Measurements from ENCODE around the gene STX16.
"Not testable (repeated sequence)": the region's sequence is repeated elsewhere in the genome, so short reads cannot be mapped to it uniquely, and the experiment has no call there.

STX16 gene

DNA sequence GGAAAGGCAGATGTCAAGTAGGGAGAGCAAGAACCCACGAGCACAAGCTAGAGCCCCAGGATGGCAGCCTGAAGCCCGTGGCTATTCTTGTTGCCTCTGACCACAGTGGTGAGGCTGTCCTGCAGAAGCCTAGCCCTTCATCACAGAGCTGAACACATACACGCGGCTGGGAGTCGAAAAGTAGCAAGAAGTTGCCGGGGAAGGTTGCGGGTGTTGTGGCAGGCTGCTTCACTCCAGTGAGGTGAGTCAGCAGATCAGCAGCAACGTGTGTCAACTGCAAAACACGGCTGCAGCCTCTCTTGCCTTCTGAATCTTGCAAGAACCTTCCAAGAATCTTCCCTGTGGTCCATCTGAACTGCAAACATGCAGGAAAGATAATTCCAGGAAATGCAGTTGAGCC, 10.6 kb upstream of the STX16 start:
- Histone ChIP-seq H3K9me3 (ENCODE audit: control insufficient read depth in 1 of 2, low read length in 2 of 2) (no peaks in the 10 kb centered on the region), H3K4me3 (ENCODE audit: low read depth in 1 of 2, low read length in 2 of 2) (no peak overlapping the region), H3K27ac (ENCODE audit: low read length) (no peak overlapping the region), H3K4me1 (ENCODE audit: control insufficient read depth in 1 of 2, insufficient read depth in 2 of 2, low read length in 2 of 2) (peaks cover 0 to 12% of the 10 kb centered on the region in 2 donors), H3K27me3 (ENCODE audit: low read depth, low read length) (no peaks in the 10 kb centered on the region), H3K36me3 (ENCODE audit: control insufficient read depth in 1 of 2, insufficient read depth in 2 of 2, low read length in 2 of 2) (no peaks in the 10 kb centered on the region)

DNA sequence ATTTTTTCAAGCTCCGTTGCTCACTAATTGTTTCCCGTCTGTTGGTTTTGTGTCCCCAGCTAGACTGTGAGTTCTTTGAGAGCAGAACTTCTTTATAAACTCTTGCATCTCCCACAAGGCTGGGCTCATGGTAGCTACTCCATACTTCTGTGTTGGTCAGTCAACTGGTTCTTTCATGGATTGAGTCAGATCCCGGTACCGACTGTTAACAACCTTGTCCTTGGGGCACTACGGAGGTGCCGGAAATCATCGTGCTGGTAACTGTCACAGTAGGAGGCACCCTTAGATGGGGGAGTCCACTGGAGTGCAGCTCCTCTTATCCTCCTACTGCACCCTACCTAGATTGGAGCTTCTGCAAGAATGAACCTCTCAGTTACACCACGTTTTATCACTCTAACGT, 8.6 kb upstream of the STX16 start:
- Histone ChIP-seq H3K27me3 (ENCODE audit: low read depth, low read length) (no peaks in the 10 kb centered on the region), H3K4me1 (ENCODE audit: control insufficient read depth in 1 of 2, insufficient read depth in 2 of 2, low read length in 2 of 2) (peaks cover 0 to 3% of the 10 kb centered on the region in 2 donors), H3K27ac (ENCODE audit: low read length) (no peak overlapping the region), H3K36me3 (ENCODE audit: control insufficient read depth in 1 of 2, insufficient read depth in 2 of 2, low read length in 2 of 2) (no peaks in the 10 kb centered on the region), H3K4me3 (ENCODE audit: low read depth in 1 of 2, low read length in 2 of 2) (no peak overlapping the region), H3K9me3 (ENCODE audit: control insufficient read depth in 1 of 2, low read length in 2 of 2) (no peaks in the 10 kb centered on the region)

DNA sequence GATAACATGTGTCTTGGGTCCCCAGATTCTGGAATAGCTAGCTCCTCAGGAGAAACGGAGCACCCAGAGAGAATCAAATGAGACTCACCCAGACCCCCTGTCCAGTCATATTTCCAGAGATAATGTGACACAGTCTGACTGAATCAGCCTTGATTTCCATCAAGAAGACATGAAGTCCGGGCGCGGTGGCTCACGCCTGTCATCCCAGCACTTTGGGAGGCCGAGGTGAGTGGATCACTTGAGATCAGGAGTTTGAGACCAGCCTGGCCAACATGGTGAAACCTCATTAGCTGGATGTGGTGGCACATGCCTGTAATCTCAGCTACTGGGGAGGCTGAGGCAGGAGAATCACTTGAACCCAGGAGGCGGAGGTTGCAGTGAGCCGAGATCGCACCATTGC, 8.2 kb upstream of the STX16 start:
- H3K9me3 ChIP-seq (ENCODE audit: control insufficient read depth in 1 of 2, low read length in 2 of 2); H3K36me3 ChIP-seq (ENCODE audit: control insufficient read depth in 1 of 2, insufficient read depth in 2 of 2, low read length in 2 of 2): not testable (repeated sequence)

GRCh38 chr20:58645412-58645968, 5.6 kb upstream of the STX16 start:
- H3K27me3 ChIP-seq (ENCODE audit: low read depth, low read length), result no peaks in the 10 kb centered on the region
- no peaks in the 10 kb centered on the region for H3K36me3 ChIP-seq (ENCODE audit: control insufficient read depth in 1 of 2, insufficient read depth in 2 of 2, low read length in 2 of 2)
- no peak overlapping the region for H3K27ac ChIP-seq (ENCODE audit: low read length)
- no peak overlapping the region for H3K4me3 ChIP-seq (ENCODE audit: low read depth in 1 of 2, low read length in 2 of 2)
- no peaks in the 10 kb centered on the region for H3K9me3 ChIP-seq (ENCODE audit: control insufficient read depth in 1 of 2, low read length in 2 of 2)
- H3K4me1 ChIP-seq (ENCODE audit: control insufficient read depth in 1 of 2, insufficient read depth in 2 of 2, low read length in 2 of 2), result peaks cover 3 to 15% of the 10 kb centered on the region in 2 donors

More for the DNA sequence above, 8.2 kb upstream of the STX16 start:
- not testable (repeated sequence) for H3K4me3 ChIP-seq (ENCODE audit: low read depth in 1 of 2, low read length in 2 of 2); H3K27ac ChIP-seq (ENCODE audit: low read length); H3K4me1 ChIP-seq (ENCODE audit: control insufficient read depth in 1 of 2, insufficient read depth in 2 of 2, low read length in 2 of 2); H3K27me3 ChIP-seq (ENCODE audit: low read depth, low read length)

- no peaks in the 10 kb centered on the region for H3K27me3 ChIP-seq (ENCODE audit: low read depth, low read length)
- H3K4me3 ChIP-seq (ENCODE audit: low read depth in 1 of 2, low read length in 2 of 2), result no peak overlapping the region
- H3K27ac ChIP-seq (ENCODE audit: low read length), result no peak overlapping the region
- H3K4me1 ChIP-seq (ENCODE audit: control insufficient read depth in 1 of 2, insufficient read depth in 2 of 2, low read length in 2 of 2), result peaks cover 3 to 15% of the 10 kb centered on the region in 2 donors
- H3K9me3 ChIP-seq (ENCODE audit: control insufficient read depth in 1 of 2, low read length in 2 of 2), result no peaks in the 10 kb centered on the region
- H3K36me3 ChIP-seq (ENCODE audit: control insufficient read depth in 1 of 2, insufficient read depth in 2 of 2, low read length in 2 of 2), result no peaks in the 10 kb centered on the region
Observed at GRCh38 chr20:58646257-58646656, 4.8 kb upstream of the STX16 start.

DNA sequence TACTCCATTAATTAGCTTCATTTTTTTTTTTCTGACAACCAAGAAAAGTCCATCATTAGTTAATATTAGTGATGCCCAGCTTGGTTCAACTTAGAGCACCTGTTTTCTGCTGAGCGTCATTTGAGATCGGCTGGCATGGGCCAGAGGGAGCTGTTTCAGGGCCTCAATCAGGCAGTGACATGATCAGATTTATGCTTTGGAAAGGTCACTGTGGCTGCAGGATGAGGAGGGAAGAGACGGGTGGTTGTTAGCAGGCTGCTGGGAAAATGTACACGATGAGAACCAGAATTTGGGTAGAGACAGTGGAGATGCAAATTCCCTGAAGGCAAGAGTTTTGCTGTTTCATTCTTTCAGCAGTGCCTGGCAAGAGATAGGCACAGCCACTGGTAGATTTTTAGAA, 4.4 kb upstream of the STX16 start:
- Histone ChIP-seq H3K27ac (ENCODE audit: low read length) (no peak overlapping the region), H3K4me3 (ENCODE audit: low read depth in 1 of 2, low read length in 2 of 2) (no peak overlapping the region), H3K36me3 (ENCODE audit: control insufficient read depth in 1 of 2, insufficient read depth in 2 of 2, low read length in 2 of 2) (no peaks in the 10 kb centered on the region), H3K9me3 (ENCODE audit: control insufficient read depth in 1 of 2, low read length in 2 of 2) (no peaks in the 10 kb centered on the region), H3K27me3 (ENCODE audit: low read depth, low read length) (no peaks in the 10 kb centered on the region), H3K4me1 (ENCODE audit: control insufficient read depth in 1 of 2, insufficient read depth in 2 of 2, low read length in 2 of 2) (peaks cover 3 to 15% of the 10 kb centered on the region in 2 donors)

GRCh38 chr20:58647162-58647795, 3.8 kb upstream of the STX16 start:
- H3K4me3 ChIP-seq (ENCODE audit: low read depth in 1 of 2, low read length in 2 of 2), result no peak overlapping the region
- H3K9me3 ChIP-seq (ENCODE audit: control insufficient read depth in 1 of 2, low read length in 2 of 2), result no peaks in the 10 kb centered on the region
- H3K27me3 ChIP-seq (ENCODE audit: low read depth, low read length), result no peaks in the 10 kb centered on the region
- H3K36me3 ChIP-seq (ENCODE audit: control insufficient read depth in 1 of 2, insufficient read depth in 2 of 2, low read length in 2 of 2), result no peaks in the 10 kb centered on the region
- no peak overlapping the region for H3K27ac ChIP-seq (ENCODE audit: low read length)
- H3K4me1 ChIP-seq (ENCODE audit: control insufficient read depth in 1 of 2, insufficient read depth in 2 of 2, low read length in 2 of 2), result peaks cover 3 to 15% of the 10 kb centered on the region in 2 donors

DNA sequence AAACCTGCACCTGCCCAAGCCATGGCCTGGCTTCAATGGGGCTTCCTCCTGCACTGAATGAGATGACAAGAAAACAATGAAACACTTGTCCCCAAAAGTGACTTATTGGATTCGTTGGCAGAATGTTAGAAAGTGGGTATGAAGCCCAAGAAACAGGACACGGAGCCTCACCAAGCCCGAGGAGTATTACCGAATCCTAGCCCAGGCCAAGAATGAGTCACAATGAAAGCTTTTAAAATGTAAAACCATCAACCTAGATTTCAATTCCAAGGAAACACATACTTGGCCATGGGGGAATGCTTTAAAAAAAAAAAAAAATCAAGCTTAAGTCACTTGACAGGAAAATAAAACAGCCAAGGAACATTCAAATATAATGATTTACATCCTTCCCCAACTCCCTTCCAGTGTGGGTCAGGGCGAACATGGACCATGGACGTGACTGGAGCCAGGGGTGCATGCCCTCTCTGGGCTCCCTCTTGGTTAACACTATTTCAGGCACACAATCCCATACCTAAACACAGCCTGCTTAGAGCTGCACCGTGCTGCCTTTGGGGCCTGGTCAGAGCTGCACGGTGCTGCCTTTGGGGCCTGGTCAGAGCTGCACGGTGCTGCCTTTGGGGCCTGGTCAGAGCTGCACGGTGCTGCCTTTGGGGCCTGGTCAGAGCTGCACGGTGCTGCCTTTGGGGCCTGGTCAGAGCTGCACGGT, 3.1 kb upstream of the STX16 start:
- peaks cover 3 to 17% of the 10 kb centered on the region in 2 donors for H3K4me1 ChIP-seq (ENCODE audit: control insufficient read depth in 1 of 2, insufficient read depth in 2 of 2, low read length in 2 of 2)
- no peaks in the 10 kb centered on the region for H3K9me3 ChIP-seq (ENCODE audit: control insufficient read depth in 1 of 2, low read length in 2 of 2)
- H3K36me3 ChIP-seq (ENCODE audit: control insufficient read depth in 1 of 2, insufficient read depth in 2 of 2, low read length in 2 of 2), result no peaks in the 10 kb centered on the region
- H3K4me3 ChIP-seq (ENCODE audit: low read depth in 1 of 2, low read length in 2 of 2), result no peak overlapping the region
- H3K27ac ChIP-seq (ENCODE audit: low read length), result no peak overlapping the region
- no peaks in the 10 kb centered on the region for H3K27me3 ChIP-seq (ENCODE audit: low read depth, low read length)

GRCh38 chr20:58648502-58648825, 2.6 kb upstream of the STX16 start:
- not testable (repeated sequence) for H3K27me3 ChIP-seq (ENCODE audit: low read depth, low read length); H3K4me3 ChIP-seq (ENCODE audit: low read depth in 1 of 2, low read length in 2 of 2); H3K36me3 ChIP-seq (ENCODE audit: control insufficient read depth in 1 of 2, insufficient read depth in 2 of 2, low read length in 2 of 2); H3K27ac ChIP-seq (ENCODE audit: low read length); H3K9me3 ChIP-seq (ENCODE audit: control insufficient read depth in 1 of 2, low read length in 2 of 2)
- peaks cover 3 to 22% of the 10 kb centered on the region in 2 donors for H3K4me1 ChIP-seq (ENCODE audit: control insufficient read depth in 1 of 2, insufficient read depth in 2 of 2, low read length in 2 of 2)

DNA sequence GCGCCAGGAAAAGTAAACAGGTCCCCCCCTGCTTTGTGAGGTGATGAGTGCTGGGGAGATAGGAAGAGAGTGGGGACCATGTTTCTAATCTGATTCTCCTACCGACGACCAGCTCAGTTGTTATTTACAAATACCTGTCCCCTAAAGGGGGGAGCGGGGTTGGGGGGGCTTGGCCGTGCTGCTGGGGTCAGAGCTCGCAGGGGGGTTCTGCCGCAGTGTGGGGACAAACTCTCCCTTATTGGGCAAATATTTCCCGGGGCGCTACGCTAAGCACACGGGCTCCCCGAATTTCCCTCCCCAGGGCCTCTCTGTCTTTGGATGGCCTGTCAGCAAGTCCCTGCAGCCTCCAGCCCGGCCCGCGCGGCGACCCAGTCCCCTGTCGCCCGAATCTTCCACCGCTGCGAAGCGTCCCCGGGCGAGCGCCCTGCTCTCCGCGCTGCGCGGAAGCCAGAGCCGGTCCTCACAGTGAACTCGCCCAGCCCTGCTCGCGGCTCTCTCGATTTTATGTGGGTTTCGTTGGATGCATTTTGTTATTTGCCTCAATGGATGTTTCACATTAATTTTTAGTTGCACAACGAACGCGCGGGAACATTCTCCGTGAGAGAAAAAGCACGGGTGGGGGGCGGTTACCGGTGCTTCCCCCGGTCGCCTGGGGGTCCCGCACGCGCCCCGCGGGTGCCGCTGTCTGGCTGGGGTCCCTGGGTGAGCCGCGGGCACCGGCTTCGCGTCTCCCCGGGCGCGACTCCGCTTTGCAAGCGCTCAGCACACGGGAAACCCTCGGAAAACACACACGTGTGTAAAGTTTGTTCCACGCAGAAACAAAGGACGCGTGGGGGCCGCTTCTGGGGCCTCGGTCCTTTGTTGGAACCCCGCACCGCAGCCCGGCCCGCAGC, 1.5 kb upstream of the STX16 start:
- peak overlapping the region; percentile 44 to 93 for H3K4me3 ChIP-seq (ENCODE audit: low read depth in 1 of 2, low read length in 2 of 2)
- H3K36me3 ChIP-seq (ENCODE audit: control insufficient read depth in 1 of 2, insufficient read depth in 2 of 2, low read length in 2 of 2), result no peaks in the 10 kb centered on the region
- no peak overlapping the region for H3K27ac ChIP-seq (ENCODE audit: low read length)
- no peaks in the 10 kb centered on the region for H3K27me3 ChIP-seq (ENCODE audit: low read depth, low read length)
- H3K4me1 ChIP-seq (ENCODE audit: control insufficient read depth in 1 of 2, insufficient read depth in 2 of 2, low read length in 2 of 2), result peaks cover 3 to 26% of the 10 kb centered on the region in 2 donors
- H3K9me3 ChIP-seq (ENCODE audit: control insufficient read depth in 1 of 2, low read length in 2 of 2), result no peaks in the 10 kb centered on the region

- peak overlapping the region; percentile 96 for H3K27ac ChIP-seq (ENCODE audit: low read length)
- no peaks in the 10 kb centered on the region for H3K27me3 ChIP-seq (ENCODE audit: low read depth, low read length)
- H3K36me3 ChIP-seq (ENCODE audit: control insufficient read depth in 1 of 2, insufficient read depth in 2 of 2, low read length in 2 of 2), result no peaks in the 10 kb centered on the region
- peak overlapping the region; percentile 93 to 95 for H3K4me3 ChIP-seq (ENCODE audit: low read depth in 1 of 2, low read length in 2 of 2)
- no peaks in the 10 kb centered on the region for H3K9me3 ChIP-seq (ENCODE audit: control insufficient read depth in 1 of 2, low read length in 2 of 2)
- H3K4me1 ChIP-seq (ENCODE audit: control insufficient read depth in 1 of 2, insufficient read depth in 2 of 2, low read length in 2 of 2), result peaks cover 3 to 31% of the 10 kb centered on the region in 2 donors
Observed at GRCh38 chr20:58650181-58650775, 805 bp upstream of the STX16 start.

Measured in muscle layer of duodenum (tissue), 2 donors.